ENCODE data around the gene RENBP.

The RENBP gene

DNA sequence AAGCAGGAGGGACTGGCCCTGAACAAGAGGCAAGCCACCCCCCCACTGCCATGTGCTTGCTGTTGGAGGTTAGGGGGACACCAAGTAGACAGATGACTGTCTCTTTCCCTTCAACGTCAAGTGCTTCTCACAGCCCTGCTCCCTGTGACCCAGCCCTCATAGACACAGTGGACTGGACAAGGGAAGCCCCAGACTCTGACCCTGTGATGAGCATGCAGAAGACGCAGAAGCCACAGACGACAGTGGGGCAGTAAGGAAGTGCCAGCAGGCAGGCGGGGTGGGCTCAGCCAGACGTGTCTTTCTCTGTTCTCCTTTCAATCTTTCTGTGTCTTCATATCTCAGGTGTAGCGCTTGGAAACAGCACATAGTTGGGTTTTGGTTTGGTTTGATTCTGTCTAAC, 56.1 kb downstream of the RENBP start:
- DNase-seq (ENCODE audit: low read depth in 2 of 2), result no peak

DNA sequence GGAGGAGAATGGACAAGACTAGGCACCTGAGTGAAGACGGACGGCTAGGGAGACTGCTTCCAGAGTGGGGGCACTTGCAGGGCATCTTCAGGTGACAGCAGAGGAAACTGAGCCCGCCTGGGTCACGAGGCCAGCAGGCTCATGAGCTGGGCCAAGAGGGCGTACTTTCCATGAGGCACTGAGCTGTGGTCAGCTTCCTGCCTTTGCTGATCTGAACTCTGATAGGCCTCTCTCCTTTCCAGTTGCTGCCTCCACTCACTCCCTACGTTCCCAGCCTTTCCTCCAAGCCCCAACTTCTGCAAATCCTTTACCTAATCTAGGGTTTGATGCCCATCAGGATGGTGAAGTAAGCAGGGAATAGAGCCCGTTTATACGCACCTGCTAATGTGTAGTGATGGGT, 57.1 kb downstream of the RENBP start:
- DNase-seq (ENCODE audit: low read depth in 2 of 2), result no peak

DNA sequence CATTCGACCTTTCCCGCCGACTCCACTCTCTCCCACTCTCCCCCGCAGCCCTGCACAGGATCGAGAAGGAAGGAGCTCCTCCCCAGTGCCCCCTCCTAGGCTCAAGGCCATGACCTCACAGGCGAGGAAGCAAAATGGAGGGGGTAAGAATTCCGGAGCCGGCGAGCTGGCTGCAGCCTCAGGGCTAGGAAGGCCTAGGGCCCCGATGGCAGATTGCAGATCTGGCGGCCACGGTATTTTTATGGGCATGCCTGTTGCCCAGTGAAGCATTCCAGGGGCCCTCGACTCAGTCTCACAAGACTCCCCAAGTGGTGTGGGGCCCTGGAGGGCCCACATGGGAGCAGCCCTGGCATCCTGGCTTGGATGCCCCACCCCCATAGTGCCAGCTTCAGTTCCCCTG, 57.5 kb downstream of the RENBP start:
- no peak for DNase-seq (ENCODE audit: low read depth in 2 of 2)

DNA sequence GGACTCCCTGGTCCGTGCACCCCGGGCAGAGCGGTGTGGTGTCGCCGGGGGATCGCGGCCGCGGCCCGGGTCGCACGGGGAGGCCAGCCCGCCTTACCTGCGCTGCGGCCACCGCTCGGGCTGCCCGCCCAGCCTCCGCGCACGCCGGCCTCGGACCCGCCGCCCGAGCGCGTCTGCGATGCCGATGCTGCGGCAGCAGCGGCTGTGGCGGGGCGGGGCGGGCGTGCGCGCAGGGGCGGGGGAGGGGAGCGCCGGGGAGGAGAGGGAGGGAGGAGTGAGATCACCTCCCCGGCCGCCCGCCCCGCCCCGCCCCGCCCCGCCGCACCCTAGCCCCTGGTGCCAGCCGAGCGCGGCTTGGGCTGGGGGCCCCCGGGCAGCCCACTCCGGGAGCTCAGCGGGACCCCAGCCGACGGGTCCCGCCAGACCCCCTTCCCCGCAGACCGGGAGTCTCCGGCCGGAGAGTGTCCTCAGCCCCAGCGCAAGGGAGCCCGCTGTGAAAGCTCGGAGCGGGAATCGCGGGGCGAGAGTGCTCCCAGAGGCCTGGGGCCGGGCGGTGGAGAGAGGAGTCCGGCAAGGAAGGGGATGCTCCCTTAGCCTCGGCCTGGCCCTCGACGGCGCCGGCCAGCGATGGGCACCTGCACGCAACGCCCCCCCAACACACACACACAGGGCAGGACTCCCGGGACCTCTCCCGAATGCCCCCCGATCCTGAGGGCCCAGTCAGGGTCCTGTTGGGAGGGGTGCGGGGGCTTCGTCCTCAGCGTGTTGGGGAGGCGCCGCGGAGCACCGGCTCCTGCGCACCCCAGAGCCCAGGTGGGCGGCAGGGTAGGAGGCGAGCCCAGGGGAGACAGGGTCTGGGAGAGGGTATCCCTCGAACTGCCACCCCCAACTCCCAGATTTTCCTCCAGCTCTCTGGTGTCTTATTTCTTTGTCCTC, 58.2 kb downstream of the RENBP start, which contains the start of gene L1CAM:
TSS of gene L1CAM (minus strand) at position 206 of the 936 bp plus-strand sequence. CDS start 10,337 bp downstream, outside the sequence.
- no peak for DNase-seq (ENCODE audit: low read depth in 2 of 2)

Data from stimulated activated CD8-positive, alpha-beta memory T cell treated with anti-CD3 and anti-CD28 coated beads, Interleukin-15, amount 100 ng/mL, for 48 hours (primary cell).